Putamen (tissue), 1 donor: ENCODE measurements around the gene BIRC7.

Experiments used
- DNase-seq: peaks from one replicate; pipeline ENCODE4 v3.0.0-alpha.2; 2016; ENCODE audit warnings: low spot score

BIRC7 gene

GRCh38 chr20:63281742-63282665 is 46.3 kb downstream of the BIRC7 start:
- DNase-seq = no peak

- DNase-seq = no peak
Measured at GRCh38 chr20:63282946-63283345, 47.2 kb downstream of the BIRC7 start.

GRCh38 chr20:63283397-63284082 is 47.8 kb downstream of the BIRC7 start:
- no peak for DNase-seq

- no peak for DNase-seq
Measured at GRCh38 chr20:63284083-63284440, 48.4 kb downstream of the BIRC7 start.

- no peak for DNase-seq
Measured at GRCh38 chr20:63284544-63284949, 48.8 kb downstream of the BIRC7 start.

GRCh38 chr20:63284981-63285524 is 49.3 kb downstream of the BIRC7 start:
- no peak for DNase-seq

- no peak for DNase-seq
Measured at GRCh38 chr20:63285636-63286615, 50.2 kb downstream of the BIRC7 start.

- DNase-seq = no peak
Measured at GRCh38 chr20:63286781-63287696, 51.3 kb downstream of the BIRC7 start.

- no peak for DNase-seq
Measured at GRCh38 chr20:63287697-63288580, 52.2 kb downstream of the BIRC7 start.

GRCh38 chr20:63288581-63289251 is 53.0 kb downstream of the BIRC7 start:
- no peak for DNase-seq

GRCh38 chr20:63289311-63290135 is 53.8 kb downstream of the BIRC7 start:
- DNase-seq = no peak
